K562 (cell line): ENCODE measurements around the gene ZNF408.

ENCODE experiments used
- CBX5 ChIP-seq: IDR thresholded peaks from 2 replicates; pipeline ENCODE4 v1.6.1; 2014; ENCODE audit warnings: low read depth, borderline replicate concordance
- CHD2 ChIP-seq: IDR thresholded peaks from 2 replicates; pipeline ENCODE4 v1.6.1; 2011; ENCODE audit warnings: low read depth, low read length
- CTCF ChIP-seq, 3 experiments: IDR thresholded peaks in 2 of 3; conservative IDR thresholded peaks in 1 of 3; 2 replicates each; pipeline ENCODE4 v1.5.1; 2011 to 2012; ENCODE audit warnings: low read length in 3 of 3, mild to moderate bottlenecking in 3 of 3, control low read depth in 2 of 3, improper control_type of control experiment in 1 of 3, inconsistent platforms in 1 of 3, low read depth in 1 of 3, mixed read lengths in 1 of 3, moderate library complexity in 1 of 3; ENCODE audit not compliant: insufficient read depth in 2 of 3
- HLTF ChIP-seq: fragments of 450-650 bp; IDR thresholded peaks from 2 replicates; pipeline ENCODE4 v1.6.1; 2016
- IRF2 ChIP-seq: sonication (generic); formaldehyde crosslinking; IDR thresholded peaks from 2 replicates; pipeline ENCODE4 v1.8.1; 2022; ENCODE audit warnings: mild to moderate bottlenecking, missing genetic modification reagents
- SMC3 ChIP-seq: conservative IDR thresholded peaks from 2 replicates; pipeline ENCODE4 v1.6.1; 2011; ENCODE audit warnings: low read depth, low read length, improper control_type of control experiment; ENCODE audit not compliant: insufficient read depth
- THRA ChIP-seq: fragments of 450-650 bp; IDR thresholded peaks from 2 replicates; pipeline ENCODE4 v1.6.1; 2017; ENCODE audit warnings: mild to moderate bottlenecking, moderate library complexity
- ZNF518B ChIP-seq: fragments of 250-450 bp; sonication (Bioruptor Pico); IDR thresholded peaks from 2 replicates; pipeline ENCODE4 v1.5.0; 2021; ENCODE audit warnings: mild to moderate bottlenecking, moderate library complexity

GRCh38 chr11:46693597-46694012 is 7.2 kb upstream of the ZNF408 start:
- no peak for TF ChIP-seq CTCF (IDR thresholded peaks at IDR 0.05 in 2 of 3, conservative IDR thresholded peaks at IDR 0.05 in 1 of 3; ENCODE audit: insufficient read depth in 2 of 3, low read depth in 1 of 3, low read length in 3 of 3)
- no peak for TF ChIP-seq SMC3
- no peak for TF ChIP-seq CHD2
- TF ChIP-seq THRA: no peak
- TF ChIP-seq ZNF518B (CRISPR knock-in tag): no peak
- no peak for TF ChIP-seq HLTF
- no peak for TF ChIP-seq CBX5
- TF ChIP-seq IRF2 (CRISPR knock-in tag): no peak
